Glutamatergic neuron (in vitro differentiated cells): ENCODE data around the gene THSD4. TPM values are rescaled to one million over a fixed set of nuclear protein-coding genes. Genes with fewer than 3 reads are reported as not detected.

ENCODE experiments used
- DNase-seq: peaks from one replicate; pipeline ENCODE4 v3.0.0; 2022
- H3K27ac Mint-ChIP-seq: one replicate; pipeline ENCODE4 v1.8.0; 2020; ENCODE audit warnings: mild to moderate bottlenecking, mixed read lengths, inconsistent platforms; ENCODE audit not compliant: unreplicated experiment
- H3K27me3 Mint-ChIP-seq: one replicate; pipeline ENCODE4 v1.8.0; 2020; ENCODE audit warnings: mild to moderate bottlenecking, moderate library complexity, mixed read lengths, inconsistent platforms; ENCODE audit not compliant: unreplicated experiment
- H3K36me3 Mint-ChIP-seq: one replicate; pipeline ENCODE4 v1.8.0; 2020; ENCODE audit warnings: mild to moderate bottlenecking, mixed read lengths, inconsistent platforms; ENCODE audit not compliant: unreplicated experiment
- H3K4me1 Mint-ChIP-seq: one replicate; pipeline ENCODE4 v1.8.0; 2020; ENCODE audit warnings: mild to moderate bottlenecking, low read depth, mixed read lengths, inconsistent platforms; ENCODE audit not compliant: unreplicated experiment
- H3K4me3 Mint-ChIP-seq: one replicate; pipeline ENCODE4 v1.8.0; 2020; ENCODE audit warnings: mild to moderate bottlenecking, mixed read lengths, inconsistent platforms; ENCODE audit not compliant: unreplicated experiment
- H3K9me3 Mint-ChIP-seq: one replicate; pipeline ENCODE4 v1.8.0; 2020; ENCODE audit warnings: mild to moderate bottlenecking, moderate library complexity, mixed read lengths, inconsistent platforms; ENCODE audit not compliant: unreplicated experiment
- CTCF ChIP-seq: fragments of 200-600 bp; sonication (generic); IDR thresholded peaks from one replicate; pipeline ENCODE4 v1.5.0; 2021; ENCODE audit not compliant: partially characterized antibody, unreplicated experiment
- total RNA-seq: library from RNA; stranded (reverse); fragmentation: NEBNext Ultra II Directional; extraction: Animal tissue kit (Norgen Biotek cat#: 25700); gene quantifications from one replicate; pipeline ENCODE4 v1.2.1, GENCODE V29; 2021; ENCODE audit not compliant: unreplicated experiment

The THSD4 gene
- total RNA-seq, 1 donor from 2014 or later = 12.3 TPM

- no peaks in the 10 kb centered on the region for H3K9me3 Mint-ChIP-seq
- no peak overlapping the region for H3K27ac Mint-ChIP-seq
- no peak overlapping the region for H3K4me3 Mint-ChIP-seq
- H3K4me1 Mint-ChIP-seq = no peaks in the 10 kb centered on the region
- H3K36me3 Mint-ChIP-seq = no peaks in the 10 kb centered on the region
- no peak for DNase-seq
- no peak for TF ChIP-seq CTCF
- no peaks in the 10 kb centered on the region for H3K27me3 Mint-ChIP-seq
Measured at GRCh38 chr15:71494563-71495397, 379.5 kb downstream of the THSD4 start.

- Mint-ChIP-seq H3K4me3 (no peak overlapping the region), H3K9me3 (no peaks in the 10 kb centered on the region), H3K27me3 (no peaks in the 10 kb centered on the region), H3K4me1 (no peaks in the 10 kb centered on the region), H3K36me3 (peaks cover 4% of the 10 kb centered on the region), H3K27ac (no peak overlapping the region)
- DNase-seq = no peak
- TF ChIP-seq CTCF = no peak
Measured at GRCh38 chr15:71495398-71495780, 380.1 kb downstream of the THSD4 start.

DNA sequence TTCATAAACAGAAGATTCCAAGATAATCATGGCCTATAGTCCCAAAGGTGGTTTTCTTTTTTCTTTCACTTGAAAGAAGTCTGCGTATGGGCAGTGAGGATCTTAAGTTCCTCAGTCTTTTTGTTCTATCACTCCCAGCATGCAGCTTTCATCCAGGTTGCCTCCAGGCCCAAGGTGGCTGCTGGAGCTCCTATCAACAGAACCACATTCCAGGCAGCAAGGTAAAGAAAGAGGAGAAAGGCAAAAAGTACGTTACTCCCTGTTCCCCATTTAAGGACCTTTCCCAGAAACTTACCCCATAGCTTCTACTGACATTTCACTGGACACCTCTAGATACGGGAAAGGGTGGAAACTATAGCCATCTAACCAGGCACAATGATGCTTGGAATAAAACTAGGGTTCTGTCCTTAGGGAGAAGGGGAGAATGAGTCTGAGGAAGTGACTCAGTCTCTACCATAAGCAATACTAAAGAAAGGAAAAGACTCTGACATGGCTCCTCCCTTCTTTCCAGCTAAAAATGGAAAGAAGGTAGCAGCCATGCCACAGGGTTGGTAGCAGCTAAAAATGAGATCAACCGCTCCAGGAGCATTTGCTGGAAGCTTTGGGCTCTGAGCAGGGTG lies 381.2 kb downstream of the THSD4 start:
- H3K4me1 Mint-ChIP-seq = no peaks in the 10 kb centered on the region
- H3K4me3 Mint-ChIP-seq = no peak overlapping the region
- no peak for DNase-seq
- TF ChIP-seq CTCF = no peak
- H3K36me3 Mint-ChIP-seq = peaks cover 6% of the 10 kb centered on the region
- no peaks in the 10 kb centered on the region for H3K9me3 Mint-ChIP-seq
- no peak overlapping the region for H3K27ac Mint-ChIP-seq
- H3K27me3 Mint-ChIP-seq = no peaks in the 10 kb centered on the region

GRCh38 chr15:71501344-71502076 lies 386.2 kb downstream of the THSD4 start:
- Mint-ChIP-seq H3K9me3 (no peaks in the 10 kb centered on the region), H3K27ac (no peak overlapping the region), H3K4me1 (no peaks in the 10 kb centered on the region), H3K36me3 (peaks cover 6% of the 10 kb centered on the region), H3K27me3 (no peaks in the 10 kb centered on the region), H3K4me3 (no peak overlapping the region)
- no peak for TF ChIP-seq CTCF
- no peak for DNase-seq
